Neural progenitor cell (in vitro differentiated cells): ENCODE measurements around the gene TAF8. TPM values are rescaled to one million over a fixed set of nuclear protein-coding genes. Genes with fewer than 3 reads are reported as not detected.
A peak's percentile ranks its signal among the peaks of the same experiment; 100 is the strongest.

Experiments
- DNase-seq: peaks from one replicate; pipeline ENCODE4 v3.0.0-alpha.2; 2016; ENCODE audit warnings: low spot score
- H2AFZ ChIP-seq: fragments of 200-600 bp; sonication (generic); replicated peaks from 2 replicates; pipeline ENCODE4 v1.6.1; 2016; ENCODE audit warnings: antibody characterized with exemption
- H3F3A ChIP-seq: fragments of 200-600 bp; sonication (generic); 2 replicates; pipeline ENCODE4 v1.6.1; 2016; ENCODE audit warnings: antibody characterized with exemption, low read depth
- H3K27ac ChIP-seq: fragments of 200-600 bp; sonication (generic); 2 replicates; pipeline ENCODE4 v1.5.1; 2016; ENCODE audit warnings: mild to moderate bottlenecking
- H3K27me3 ChIP-seq: fragments of 200-600 bp; sonication (generic); 2 replicates; pipeline ENCODE4 v1.6.1; 2016; ENCODE audit warnings: mild to moderate bottlenecking, moderate library complexity
- H3K36me3 ChIP-seq: fragments of 200-600 bp; sonication (generic); 2 replicates; pipeline ENCODE4 v1.5.1; 2016
- H3K4me1 ChIP-seq: fragments of 200-600 bp; sonication (generic); 2 replicates; pipeline ENCODE4 v1.6.1; 2016; ENCODE audit warnings: mixed run types
- H3K4me2 ChIP-seq: fragments of 200-600 bp; sonication (generic); 2 replicates; pipeline ENCODE4 v1.6.1; 2016
- H3K4me3 ChIP-seq: fragments of 200-600 bp; sonication (generic); 2 replicates; pipeline ENCODE4 v1.5.1; 2016
- H3K79me2 ChIP-seq: fragments of 200-600 bp; sonication (generic); 2 replicates; pipeline ENCODE4 v1.6.1; 2016; ENCODE audit warnings: low read depth
- H3K9ac ChIP-seq: fragments of 200-600 bp; sonication (generic); 2 replicates; pipeline ENCODE4 v1.6.1; 2016
- H3K9me3 ChIP-seq: fragments of 200-600 bp; sonication (generic); 2 replicates; pipeline ENCODE4 v1.5.1; 2016; ENCODE audit warnings: low read depth
- H4K20me1 ChIP-seq: fragments of 200-600 bp; sonication (generic); 2 replicates; pipeline ENCODE4 v1.6.1; 2016; ENCODE audit warnings: low read depth
- H3K27ac Mint-ChIP-seq: 3 replicates; pipeline ENCODE4 v1.8.0; 2021; ENCODE audit warnings: mixed read lengths
- H3K27me3 Mint-ChIP-seq: 2 replicates; pipeline ENCODE4 v1.8.0; 2022; ENCODE audit warnings: low read depth, mild to moderate bottlenecking, inconsistent platforms, moderate library complexity, mixed read lengths; ENCODE audit not compliant: insufficient read depth
- H3K36me3 Mint-ChIP-seq: 3 replicates; pipeline ENCODE4 v1.8.0; 2021; ENCODE audit warnings: mixed read lengths
- H3K4me1 Mint-ChIP-seq: 3 replicates; pipeline ENCODE4 v1.8.0; 2021; ENCODE audit warnings: mixed read lengths
- H3K4me3 Mint-ChIP-seq: 3 replicates; pipeline ENCODE4 v1.8.0; 2021; ENCODE audit warnings: mild to moderate bottlenecking, moderate library complexity, mixed read lengths
- H3K9me3 Mint-ChIP-seq: 3 replicates; pipeline ENCODE4 v1.8.0; 2020; ENCODE audit warnings: mixed read lengths
- CTCF ChIP-seq: fragments of 200-600 bp; sonication (generic); IDR thresholded peaks from 2 replicates; pipeline ENCODE4 v1.5.1; 2017; ENCODE audit warnings: antibody characterized with exemption, mild to moderate bottlenecking
- EZH2 ChIP-seq: fragments of 200-600 bp; sonication (generic); IDR thresholded peaks from 2 replicates; pipeline ENCODE4 v1.6.1; 2017; ENCODE audit warnings: antibody characterized with exemption, mild to moderate bottlenecking, moderate library complexity
- EZH2phosphoT487 ChIP-seq: fragments of 200-600 bp; sonication (generic); IDR thresholded peaks from 2 replicates; pipeline ENCODE4 v1.6.1; 2017; ENCODE audit warnings: antibody characterized with exemption
- total RNA-seq: library from RNA; depleted of rRNA; stranded (reverse); fragments of >200 nt; gene quantifications from 2 replicates; pipeline ENCODE4 v1.2.3, GENCODE V29; 2015; ENCODE audit warnings: low replicate concordance

TAF8 gene
- total RNA-seq, 1 donor from 2014 or later: 38.0 TPM

DNA sequence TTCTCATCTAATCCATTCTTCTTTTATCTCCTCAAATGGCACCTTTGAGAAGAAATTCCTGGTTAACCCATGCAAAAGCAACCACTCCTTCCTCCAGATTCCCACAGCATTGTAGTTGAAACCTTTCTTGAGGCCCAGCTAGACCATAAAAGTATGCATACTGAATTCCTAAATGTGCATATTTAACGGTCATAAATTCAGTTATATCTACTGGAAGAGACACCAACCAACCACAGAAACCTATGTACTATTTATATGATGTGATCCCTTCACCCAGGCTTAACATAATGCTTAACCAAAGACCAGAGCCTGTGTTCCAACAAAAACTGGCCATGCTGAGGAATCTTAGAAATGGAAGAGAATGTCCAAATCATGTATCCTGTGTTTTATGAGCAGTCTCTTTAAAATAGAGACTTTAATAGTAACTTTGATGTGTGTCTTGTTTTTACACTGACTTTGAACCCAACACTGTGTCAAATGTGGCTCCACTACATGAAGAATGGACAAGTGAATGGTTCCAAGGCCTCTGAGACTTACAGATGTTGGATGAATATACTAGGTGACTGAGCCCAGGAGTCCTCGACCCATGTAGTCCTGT lies 11.4 kb upstream of the TAF8 start:
- H3K36me3 Mint-ChIP-seq: no peaks in the 10 kb centered on the region
- Histone ChIP-seq H3K27me3 (no peaks in the 10 kb centered on the region), H4K20me1 (no peaks in the 10 kb centered on the region), H3K27ac (no peak overlapping the region), H3K4me2 (no peak overlapping the region), H3K79me2 (no peaks in the 10 kb centered on the region), H3K9ac (no peak overlapping the region), H3F3A (peaks cover 10% of the 10 kb centered on the region), H3K36me3 (no peaks in the 10 kb centered on the region), H3K4me1 (peaks cover 11% of the 10 kb centered on the region), H2AFZ (no peak overlapping the region), H3K9me3 (no peaks in the 10 kb centered on the region), H3K4me3 (no peak overlapping the region)
- no peaks in the 10 kb centered on the region for H3K9me3 Mint-ChIP-seq
- H3K27ac Mint-ChIP-seq: peak overlapping the region; percentile 83
- DNase-seq: no peak
- no peak for TF ChIP-seq EZH2phosphoT487
- TF ChIP-seq CTCF: no peak
- TF ChIP-seq EZH2: no peak
- H3K27me3 Mint-ChIP-seq: peaks cover 4% of the 10 kb centered on the region
- H3K4me3 Mint-ChIP-seq: no peak overlapping the region
- peaks cover 9% of the 10 kb centered on the region for H3K4me1 Mint-ChIP-seq

GRCh38 chr6:42040856-42041480 lies 9.4 kb upstream of the TAF8 start:
- Mint-ChIP-seq H3K4me3 (no peak overlapping the region), H3K4me1 (peaks cover 26% of the 10 kb centered on the region), H3K9me3 (no peaks in the 10 kb centered on the region), H3K27me3 (peaks cover 4% of the 10 kb centered on the region), H3K27ac (peak overlapping the region; percentile 53), H3K36me3 (no peaks in the 10 kb centered on the region)
- no peak overlapping the region for H3K4me2 ChIP-seq
- no peaks in the 10 kb centered on the region for H4K20me1 ChIP-seq
- peaks cover 16% of the 10 kb centered on the region for H3K27me3 ChIP-seq
- no peaks in the 10 kb centered on the region for H3K79me2 ChIP-seq
- peaks cover 20% of the 10 kb centered on the region for H3K4me1 ChIP-seq
- H2AFZ ChIP-seq: peak overlapping the region; percentile 78
- TF ChIP-seq EZH2phosphoT487 (no peak), EZH2 (no peak), CTCF (no peak)
- peaks cover 20% of the 10 kb centered on the region for H3F3A ChIP-seq
- no peaks in the 10 kb centered on the region for H3K9me3 ChIP-seq
- no peak overlapping the region for H3K9ac ChIP-seq
- no peak for DNase-seq
- H3K4me3 ChIP-seq: no peak overlapping the region
- no peak overlapping the region for H3K27ac ChIP-seq
- H3K36me3 ChIP-seq: no peaks in the 10 kb centered on the region

GRCh38 chr6:42041481-42042053 lies 8.8 kb upstream of the TAF8 start:
- Histone ChIP-seq H3K4me3 (no peak overlapping the region), H3K79me2 (no peaks in the 10 kb centered on the region), H3F3A (peaks cover 24% of the 10 kb centered on the region), H3K9me3 (no peaks in the 10 kb centered on the region), H3K27ac (peak overlapping the region; percentile 33), H3K4me1 (peaks cover 22% of the 10 kb centered on the region), H2AFZ (peak overlapping the region; percentile 78), H3K36me3 (no peaks in the 10 kb centered on the region), H3K9ac (no peak overlapping the region), H3K4me2 (no peak overlapping the region), H3K27me3 (peaks cover 22% of the 10 kb centered on the region), H4K20me1 (no peaks in the 10 kb centered on the region)
- TF ChIP-seq CTCF (no peak), EZH2phosphoT487 (no peak), EZH2 (no peak)
- H3K9me3 Mint-ChIP-seq: no peaks in the 10 kb centered on the region
- H3K36me3 Mint-ChIP-seq: no peaks in the 10 kb centered on the region
- H3K4me3 Mint-ChIP-seq: no peak overlapping the region
- DNase-seq: peak; percentile 21
- H3K27me3 Mint-ChIP-seq: peaks cover 8% of the 10 kb centered on the region
- H3K27ac Mint-ChIP-seq: peak overlapping the region; percentile 53
- peaks cover 32% of the 10 kb centered on the region for H3K4me1 Mint-ChIP-seq
